Effector memory CD4-positive, alpha-beta T cell (primary cell): ENCODE results near the gene ANKS1B.

Experiments
- DNase-seq, 3 donors: peaks; one replicate each; pipeline ENCODE4 v3.0.0-alpha.2; 2020
- H3K27ac ChIP-seq: 2 replicates; pipeline ENCODE4 v1.7.0; 2013; ENCODE audit warnings: mild to moderate bottlenecking, low read length, moderate library complexity; ENCODE audit not compliant: insufficient read depth, poor library complexity, severe bottlenecking
- H3K27me3 ChIP-seq: replicated peaks from 2 replicates; pipeline ENCODE4 v1.7.0; 2013; ENCODE audit warnings: mild to moderate bottlenecking, low read length; ENCODE audit not compliant: insufficient read depth, control insufficient read depth, poor library complexity, severe bottlenecking
- H3K36me3 ChIP-seq: 2 replicates; pipeline ENCODE4 v1.7.0; 2013; ENCODE audit warnings: mild to moderate bottlenecking, low read length, moderate library complexity; ENCODE audit not compliant: control insufficient read depth, insufficient read depth
- H3K4me1 ChIP-seq: 2 replicates; pipeline ENCODE4 v1.7.0; 2013; ENCODE audit warnings: low read length, mild to moderate bottlenecking; ENCODE audit not compliant: control insufficient read depth, insufficient read depth, poor library complexity, severe bottlenecking
- H3K4me3 ChIP-seq: 2 replicates; pipeline ENCODE4 v1.7.0; 2013; ENCODE audit warnings: low read length, low read depth, mild to moderate bottlenecking; ENCODE audit not compliant: insufficient read depth, poor library complexity, severe bottlenecking
- H3K9me3 ChIP-seq: 2 replicates; pipeline ENCODE4 v1.7.0; 2013; ENCODE audit warnings: mild to moderate bottlenecking, low read length, moderate library complexity; ENCODE audit not compliant: control insufficient read depth

Gene ANKS1B

DNA sequence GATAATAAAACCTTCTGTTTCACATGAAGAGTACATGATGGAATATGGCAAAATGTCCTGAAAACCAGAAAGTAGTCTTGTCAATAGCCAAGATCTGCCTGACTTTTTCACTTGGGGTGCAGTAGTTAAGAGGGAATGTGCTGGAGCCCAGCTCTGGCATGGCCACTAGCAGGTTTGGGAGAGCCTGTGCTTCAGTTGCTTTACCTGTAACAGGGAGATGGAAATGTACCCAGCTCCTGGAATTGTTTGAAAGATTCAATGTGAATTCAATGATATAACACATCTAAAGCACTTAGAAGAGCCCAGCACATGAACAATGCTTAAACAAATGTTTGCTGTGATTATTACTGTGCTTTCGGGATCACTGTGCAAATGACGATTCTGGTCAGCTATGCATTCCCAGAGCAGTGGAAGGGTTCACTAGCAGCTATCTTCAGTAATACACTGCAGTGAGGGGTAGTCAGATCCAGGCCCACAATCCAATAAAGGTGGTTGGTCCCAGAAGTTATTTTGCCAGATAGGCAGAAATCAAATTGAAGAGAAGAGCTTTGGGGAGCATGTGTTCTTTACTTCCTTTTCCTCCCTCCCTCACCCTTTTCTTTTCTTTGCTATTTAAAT is 1114.7 kb downstream of the ANKS1B start:
- Histone ChIP-seq H3K4me3 (no peak overlapping the region), H3K36me3 (no peaks in the 10 kb centered on the region), H3K27me3 (no peaks in the 10 kb centered on the region), H3K9me3 (no peaks in the 10 kb centered on the region), H3K27ac (no peak overlapping the region), H3K4me1 (no peaks in the 10 kb centered on the region)
- DNase-seq, result no peak

DNA sequence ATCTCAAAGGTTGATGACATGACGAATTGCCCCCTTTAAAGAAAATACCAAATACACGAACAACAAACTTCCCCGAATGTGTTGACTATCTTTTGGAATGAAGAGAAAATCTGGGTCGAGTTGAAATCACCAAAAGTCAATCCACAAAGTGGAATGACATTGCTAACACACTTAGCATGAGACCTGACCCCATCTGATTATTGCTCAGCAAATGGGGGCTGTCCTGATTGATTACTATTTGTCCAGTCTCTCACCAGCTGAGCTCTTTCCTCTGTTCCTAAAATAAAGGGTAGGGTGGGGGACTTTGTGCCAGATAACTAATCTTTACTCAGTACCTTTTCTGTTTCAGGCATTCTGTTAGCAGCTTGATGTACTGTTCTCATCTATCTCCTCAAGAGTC is 1116.2 kb downstream of the ANKS1B start:
- no peak overlapping the region for H3K27ac ChIP-seq
- no peaks in the 10 kb centered on the region for H3K4me1 ChIP-seq
- H3K9me3 ChIP-seq, result no peaks in the 10 kb centered on the region
- no peaks in the 10 kb centered on the region for H3K36me3 ChIP-seq
- no peak overlapping the region for H3K4me3 ChIP-seq
- DNase-seq, result no peak
- no peaks in the 10 kb centered on the region for H3K27me3 ChIP-seq

DNA sequence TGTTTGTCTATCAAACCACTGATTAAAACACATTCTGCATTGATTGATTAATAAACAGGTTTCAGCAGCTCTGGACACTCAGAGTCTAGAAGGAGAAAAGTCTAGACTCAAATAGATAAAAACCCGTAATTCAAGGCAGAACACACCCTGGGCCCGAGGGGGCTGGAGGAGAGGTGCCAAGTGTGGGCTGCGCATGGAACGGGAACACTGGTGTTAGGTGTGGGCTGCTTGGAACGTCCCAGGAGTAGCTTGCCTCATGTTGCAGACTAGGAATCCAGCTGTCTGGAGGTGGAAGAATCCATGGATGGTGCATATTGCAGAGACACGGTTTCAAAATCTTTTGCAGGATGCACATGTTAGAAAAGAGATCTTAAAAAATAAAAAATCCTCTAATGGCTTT is 1116.7 kb downstream of the ANKS1B start:
- no peaks in the 10 kb centered on the region for H3K4me1 ChIP-seq

DNA sequence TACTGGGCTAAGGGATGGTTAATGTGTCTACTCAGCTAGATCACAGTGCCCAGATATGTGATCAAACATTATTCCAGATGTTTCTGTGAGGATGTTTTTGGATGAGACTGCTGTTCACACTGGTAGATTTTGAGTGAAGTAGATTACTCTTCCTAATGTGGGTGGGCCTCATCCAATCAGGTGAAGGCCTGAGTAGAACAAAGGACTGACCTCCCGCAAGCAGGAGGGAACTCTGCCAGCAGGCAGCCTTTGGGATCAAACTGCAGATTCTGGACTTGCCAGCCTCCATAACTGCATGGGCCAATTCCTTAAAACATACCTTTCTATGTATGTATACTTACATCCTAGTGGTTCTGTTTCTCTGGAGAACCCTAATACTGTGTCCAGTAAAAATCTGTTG is 1120.4 kb downstream of the ANKS1B start:
- H3K27me3 ChIP-seq, result no peaks in the 10 kb centered on the region
- H3K27ac ChIP-seq, result no peak overlapping the region
- H3K4me1 ChIP-seq, result no peaks in the 10 kb centered on the region
- no peaks in the 10 kb centered on the region for H3K9me3 ChIP-seq
- DNase-seq, result no peak
- H3K4me3 ChIP-seq, result no peak overlapping the region
- H3K36me3 ChIP-seq, result no peaks in the 10 kb centered on the region

More for the DNA sequence above, 1116.7 kb downstream of the ANKS1B start:
- no peak overlapping the region for H3K4me3 ChIP-seq
- no peaks in the 10 kb centered on the region for H3K36me3 ChIP-seq
- H3K27ac ChIP-seq, result no peak overlapping the region
- no peaks in the 10 kb centered on the region for H3K27me3 ChIP-seq
- H3K9me3 ChIP-seq, result no peaks in the 10 kb centered on the region
- no peak for DNase-seq

DNA sequence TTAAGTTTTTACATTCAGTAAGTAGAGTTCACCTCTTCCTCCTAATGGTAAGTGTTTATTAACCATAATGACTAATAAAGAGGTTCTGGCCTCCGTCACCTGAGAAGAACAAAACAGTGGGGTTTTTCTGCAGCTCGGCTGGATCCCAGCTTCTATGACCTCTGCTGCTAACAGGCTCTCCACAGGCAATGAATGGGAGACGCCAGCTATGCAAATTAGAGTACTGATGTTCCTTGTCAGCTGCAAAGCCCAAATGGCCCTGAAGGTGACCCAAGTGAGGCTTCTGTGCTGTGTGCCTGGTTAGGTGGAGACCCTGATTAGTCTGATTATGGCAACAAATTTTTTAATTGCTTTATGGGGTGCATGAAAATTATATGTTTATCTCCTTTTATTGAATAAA is 1121.6 kb downstream of the ANKS1B start:
- H3K9me3 ChIP-seq, result no peaks in the 10 kb centered on the region
- no peaks in the 10 kb centered on the region for H3K4me1 ChIP-seq
- no peak for DNase-seq
- no peaks in the 10 kb centered on the region for H3K36me3 ChIP-seq
- H3K27ac ChIP-seq, result no peak overlapping the region
- no peak overlapping the region for H3K4me3 ChIP-seq
- H3K27me3 ChIP-seq, result no peaks in the 10 kb centered on the region

DNA sequence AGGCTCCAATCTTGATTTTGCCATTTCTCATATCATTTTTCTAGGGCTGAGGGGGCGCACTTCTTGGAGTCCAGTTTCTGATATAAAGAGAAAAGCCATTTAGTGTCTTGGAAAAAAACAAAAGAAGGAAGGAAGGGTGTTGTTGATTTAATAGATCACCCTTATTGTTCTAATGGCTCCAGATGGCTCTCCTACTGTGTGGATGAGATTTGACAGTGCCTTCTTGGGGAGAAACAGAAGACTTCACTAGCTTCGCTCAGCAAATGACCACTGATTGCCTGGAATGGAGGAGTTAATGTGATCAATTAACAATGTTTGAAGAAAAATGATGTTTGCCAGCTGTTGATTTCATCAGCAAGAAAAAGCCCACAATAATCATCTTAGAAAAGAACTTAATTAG is 1123.5 kb downstream of the ANKS1B start:
- no peaks in the 10 kb centered on the region for H3K36me3 ChIP-seq
- no peak overlapping the region for H3K4me3 ChIP-seq
- H3K9me3 ChIP-seq, result no peaks in the 10 kb centered on the region
- H3K4me1 ChIP-seq, result no peaks in the 10 kb centered on the region
- no peaks in the 10 kb centered on the region for H3K27me3 ChIP-seq
- no peak for DNase-seq
- H3K27ac ChIP-seq, result no peak overlapping the region

DNA sequence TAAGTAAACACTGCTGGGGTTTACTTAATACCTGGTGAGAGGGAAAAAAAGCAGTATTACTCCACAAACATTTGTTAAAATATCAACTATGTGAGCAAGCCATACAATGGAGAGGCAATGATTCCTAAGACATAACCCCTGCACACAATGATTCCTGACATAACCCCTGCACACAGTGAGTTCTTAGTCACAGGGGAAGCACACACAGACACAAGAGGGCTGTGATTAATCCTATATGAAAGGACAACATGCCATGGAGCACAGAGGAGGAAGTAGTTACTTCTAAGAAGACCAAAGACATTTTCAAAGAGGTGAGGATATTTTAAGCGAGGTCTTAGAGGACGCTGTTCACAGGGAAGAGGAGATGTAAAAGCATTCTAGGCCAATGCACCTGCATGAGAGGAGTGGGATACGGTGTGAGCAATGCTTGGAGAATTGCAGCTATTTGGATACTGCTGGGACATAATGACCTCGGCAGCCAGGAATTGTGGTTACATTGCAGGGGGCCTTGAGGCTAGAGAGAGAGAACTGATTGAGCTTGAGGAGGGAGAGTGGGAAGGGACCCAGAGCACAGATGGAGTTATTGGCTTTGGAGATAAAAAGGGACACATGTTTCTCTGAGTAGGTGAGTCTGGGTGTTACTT is 1127.7 kb downstream of the ANKS1B start:
- Histone ChIP-seq H3K27ac (no peak overlapping the region), H3K4me1 (no peaks in the 10 kb centered on the region), H3K36me3 (no peaks in the 10 kb centered on the region), H3K9me3 (no peaks in the 10 kb centered on the region), H3K27me3 (no peaks in the 10 kb centered on the region), H3K4me3 (no peak overlapping the region)
- no peak for DNase-seq

DNA sequence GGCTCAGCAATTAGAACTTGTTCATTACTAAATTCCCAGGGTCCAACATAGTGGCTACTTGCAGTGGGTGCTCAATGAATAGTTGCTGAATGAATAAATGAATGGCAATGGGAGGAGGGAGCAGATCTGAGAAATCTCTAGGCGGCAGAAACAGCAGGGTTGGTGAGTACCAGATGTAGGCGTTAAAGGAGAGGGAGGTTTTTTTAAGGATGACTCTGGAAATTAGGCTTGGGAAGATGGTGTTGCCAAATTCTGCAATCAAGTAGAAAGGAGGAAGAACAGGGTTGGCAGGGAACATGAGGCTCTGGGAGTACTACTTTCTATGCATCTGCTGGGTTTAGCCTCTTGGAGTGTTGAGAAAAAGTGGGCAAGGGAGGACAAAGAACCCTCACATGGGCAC is 1132.6 kb downstream of the ANKS1B start:
- no peaks in the 10 kb centered on the region for H3K9me3 ChIP-seq
- DNase-seq, result no peak
- H3K4me3 ChIP-seq, result no peak overlapping the region
- H3K27ac ChIP-seq, result no peak overlapping the region
- no peaks in the 10 kb centered on the region for H3K4me1 ChIP-seq
- H3K36me3 ChIP-seq, result no peaks in the 10 kb centered on the region
- no peaks in the 10 kb centered on the region for H3K27me3 ChIP-seq

DNA sequence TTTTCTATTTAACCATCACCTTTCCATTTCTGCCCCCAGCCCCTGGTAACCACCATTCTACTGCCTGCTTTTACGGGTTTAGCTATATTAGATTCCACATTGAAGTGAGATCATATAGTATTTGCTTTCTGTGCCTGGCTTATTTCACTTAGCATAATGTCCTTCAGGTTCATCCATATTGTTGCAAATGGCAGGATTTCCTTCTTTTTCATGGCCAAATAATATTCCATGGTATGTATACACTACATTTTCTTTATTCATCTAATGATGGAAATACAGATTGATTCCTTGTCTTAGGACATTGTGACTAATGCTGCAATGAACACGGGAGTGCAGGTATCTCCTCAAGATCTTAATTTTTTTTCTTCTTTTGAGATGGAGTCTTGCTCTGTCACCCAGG is 1137.5 kb downstream of the ANKS1B start:
- Histone ChIP-seq H3K27ac (no peak overlapping the region), H3K36me3 (no peaks in the 10 kb centered on the region), H3K27me3 (no peaks in the 10 kb centered on the region), H3K4me3 (no peak overlapping the region), H3K4me1 (no peaks in the 10 kb centered on the region), H3K9me3 (no peaks in the 10 kb centered on the region)
- no peak for DNase-seq

DNA sequence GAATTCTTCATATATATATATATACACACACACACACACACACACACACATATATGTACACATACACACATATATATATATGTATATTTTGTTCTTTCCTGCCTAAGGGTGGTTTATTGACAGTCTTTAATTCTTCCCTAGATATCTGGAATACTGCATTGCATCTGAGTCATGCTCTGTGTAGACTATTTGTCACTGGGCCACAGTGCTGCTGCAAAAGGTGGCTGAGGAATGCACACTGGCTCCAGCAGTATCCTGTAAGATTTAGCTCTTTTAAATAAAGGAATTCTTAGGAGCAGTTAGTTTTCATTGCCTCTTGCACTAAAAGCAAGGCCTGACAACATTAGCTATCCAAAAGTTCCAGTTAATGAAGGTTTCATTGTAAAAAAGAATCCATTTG is 1138.8 kb downstream of the ANKS1B start:
- Histone ChIP-seq H3K27ac (no peak overlapping the region), H3K36me3 (no peaks in the 10 kb centered on the region), H3K9me3 (no peaks in the 10 kb centered on the region), H3K4me1 (no peaks in the 10 kb centered on the region), H3K27me3 (no peaks in the 10 kb centered on the region), H3K4me3 (no peak overlapping the region)
- no peak for DNase-seq
